Liver (tissue), 8 donors: ENCODE results near the gene LOC128125822.

Experiments
- DNase-seq: peaks from one replicate; pipeline ENCODE4 v3.0.0-alpha.2; 2017; ENCODE audit warnings: low spot score
- H3K27ac ChIP-seq, 2 donors: one replicate each; pipeline ENCODE4 v1.7.0; 2013; ENCODE audit warnings: inconsistent platforms in 2 of 2, low read length in 2 of 2, control low read depth in 1 of 2, low read depth in 1 of 2, mild to moderate bottlenecking in 1 of 2
- H3K27me3 ChIP-seq, 4 donors: one replicate each; pipeline versions ENCODE4 v1.6.1 to v1.7.0; 2013; ENCODE audit warnings: low read length in 3 of 4, inconsistent platforms in 1 of 4, mild to moderate bottlenecking in 1 of 4, moderate library complexity in 1 of 4; ENCODE audit not compliant: control insufficient read depth in 4 of 4, insufficient read depth in 4 of 4
- H3K36me3 ChIP-seq, 4 donors: one replicate each; pipeline versions ENCODE4 v1.6.1 to v1.7.0; 2013; ENCODE audit warnings: low read length in 3 of 4, mild to moderate bottlenecking in 3 of 4, low read depth in 1 of 4, moderate library complexity in 1 of 4; ENCODE audit not compliant: control insufficient read depth in 4 of 4, insufficient read depth in 3 of 4
- H3K4me1 ChIP-seq, 4 donors: one replicate each; pipeline versions ENCODE4 v1.6.1 to v1.7.0; 2013; ENCODE audit warnings: low read length in 3 of 4, mild to moderate bottlenecking in 3 of 4, moderate library complexity in 1 of 4; ENCODE audit not compliant: control insufficient read depth in 4 of 4, insufficient read depth in 4 of 4
- H3K4me3 ChIP-seq, 3 donors: one replicate each; pipeline versions ENCODE4 v1.6.1 to v1.7.0; 2013; ENCODE audit warnings: low read length in 3 of 3, control low read depth in 1 of 3, low read depth in 1 of 3, mild to moderate bottlenecking in 1 of 3
- H3K9ac ChIP-seq, 2 donors: one replicate each; pipeline ENCODE4 v1.7.0; 2013; ENCODE audit warnings: low read length in 2 of 2, mild to moderate bottlenecking in 2 of 2, moderate library complexity in 2 of 2, control low read depth in 1 of 2, low read depth in 1 of 2
- H3K9me3 ChIP-seq, 4 donors: one replicate each; pipeline versions ENCODE4 v1.6.1 to v1.7.0; 2013; ENCODE audit warnings: low read length in 3 of 4; ENCODE audit not compliant: control insufficient read depth in 4 of 4
- EGR1 ChIP-seq, 2 donors: IDR thresholded peaks; 2 replicates each; pipeline ENCODE4 v1.6.1; 2016 to 2018; ENCODE audit warnings: antibody characterized with exemption in 2 of 2, low read depth in 2 of 2
- FOXA2 ChIP-seq: IDR thresholded peaks from 2 replicates; pipeline ENCODE4 v1.6.1; 2016; ENCODE audit warnings: antibody characterized with exemption
- HNF4A ChIP-seq, 2 donors: conservative IDR thresholded peaks; 2 replicates each; pipeline ENCODE4 v1.6.1; 2016; ENCODE audit warnings: antibody characterized with exemption in 2 of 2, mild to moderate bottlenecking in 2 of 2
- HNF4G ChIP-seq: IDR thresholded peaks from 2 replicates; pipeline ENCODE4 v1.6.1; 2016; ENCODE audit warnings: antibody characterized with exemption
- JUND ChIP-seq, 2 donors: IDR thresholded peaks; 2 replicates each; pipeline ENCODE4 v1.6.1; 2016; ENCODE audit warnings: antibody characterized with exemption in 2 of 2
- RAD21 ChIP-seq, 2 donors: IDR thresholded peaks; 2 replicates each; pipeline ENCODE4 v1.6.1; 2016; ENCODE audit warnings: antibody characterized with exemption in 2 of 2, mild to moderate bottlenecking in 2 of 2
- RXRA ChIP-seq, 2 donors: IDR thresholded peaks; 2 replicates each; pipeline ENCODE4 v1.6.1; 2017 to 2018; ENCODE audit warnings: antibody characterized with exemption in 2 of 2, mild to moderate bottlenecking in 1 of 2
- SP1 ChIP-seq: IDR thresholded peaks from 2 replicates; pipeline ENCODE4 v1.6.1; 2018; ENCODE audit warnings: antibody characterized with exemption, mild to moderate bottlenecking
- TAF1 ChIP-seq: conservative IDR thresholded peaks from 2 replicates; pipeline ENCODE4 v1.6.1; 2016; ENCODE audit warnings: antibody characterized with exemption, mild to moderate bottlenecking
- YY1 ChIP-seq: IDR thresholded peaks from 2 replicates; pipeline ENCODE4 v1.6.1; 2016; ENCODE audit warnings: antibody characterized with exemption, mild to moderate bottlenecking
- WGBS: extraction: QIAGEN DNeasy Blood & Tissue Kit; methylation state at CpG from one replicate; pipeline ENCODE4 v1.1.7; 2013; 5-methylcytosine and 5-hydroxymethylcytosine counted together
- TF ChIP-seq, protein P1 (sequence below): IDR thresholded peaks from 2 replicates; pipeline ENCODE4 v1.6.1; 2016; ENCODE audit warnings: antibody characterized with exemption
- TF ChIP-seq, protein P2 (sequence below): IDR thresholded peaks from 2 replicates; pipeline ENCODE4 v1.6.1; 2016; ENCODE audit warnings: antibody characterized with exemption
- TF ChIP-seq, protein P3 (sequence below): IDR thresholded peaks from 2 replicates; pipeline ENCODE4 v1.6.1; 2016; ENCODE audit warnings: antibody characterized with exemption, mild to moderate bottlenecking
- TF ChIP-seq, protein P4 (sequence below): fragments of 150-350 bp; IDR thresholded peaks from 2 replicates; pipeline ENCODE4 v1.5.1; 2017; ENCODE audit warnings: improper control_type of control experiment, low read depth, low read length; ENCODE audit not compliant: missing input control
- donor health status: healthy.
- donor health status: healthy.
- donor health status: healthy.
- donor health status: healthy.
- donor health status: healthy.

LOC128125822 gene

DNA sequence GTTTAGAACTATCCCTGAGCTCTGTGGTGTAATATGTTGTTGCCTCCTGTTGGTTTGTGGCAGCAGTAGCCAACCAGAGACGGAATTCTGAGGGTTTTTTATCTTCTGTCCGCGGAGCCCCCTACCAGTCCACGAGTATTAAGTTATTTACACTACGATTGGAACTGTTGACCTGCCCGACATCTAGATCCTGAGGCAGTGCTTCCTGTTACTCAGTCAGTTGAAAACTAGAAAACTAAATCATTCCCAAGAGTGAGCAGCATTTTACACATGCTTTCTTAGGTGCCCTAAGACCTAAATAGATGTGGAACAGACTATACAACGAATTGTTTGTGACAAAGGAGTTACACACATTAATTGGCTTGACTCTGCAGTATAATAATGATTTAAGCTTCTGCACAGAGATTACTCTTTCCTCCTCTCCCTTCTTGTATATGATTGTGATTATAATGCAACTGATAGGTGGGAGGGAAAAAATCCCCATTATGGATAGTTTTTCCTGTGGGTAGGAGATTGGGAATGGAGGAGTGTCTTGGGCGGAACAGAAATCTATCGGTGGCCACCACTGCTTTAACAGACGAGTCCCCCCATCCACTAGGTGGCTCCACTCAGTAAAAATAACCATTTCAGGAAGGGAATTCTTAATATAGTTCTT, 1.7 kb downstream of the LOC128125822 start:
- TF ChIP-seq RAD21 (IDR thresholded peaks at IDR 0.05) (peak; percentile 47 to 64), EGR1 (IDR thresholded peaks at IDR 0.05; ENCODE audit: low read depth in 2 of 2) (no peak), HNF4G (no peak), FOXA2 (peak; percentile 4), HNF4A (conservative IDR thresholded peaks at IDR 0.05) (no peak), JUND (IDR thresholded peaks at IDR 0.05) (peak in 1 of 2 donors; percentile 37), TAF1 (peak; percentile 77), RXRA (IDR thresholded peaks at IDR 0.05) (peak in 1 of 2 donors; percentile 21)
- TF ChIP-seq, protein P1, sequence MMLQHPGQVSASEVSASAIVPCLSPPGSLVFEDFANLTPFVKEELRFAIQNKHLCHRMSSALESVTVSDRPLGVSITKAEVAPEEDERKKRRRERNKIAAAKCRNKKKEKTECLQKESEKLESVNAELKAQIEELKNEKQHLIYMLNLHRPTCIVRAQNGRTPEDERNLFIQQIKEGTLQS: no peak
- TF ChIP-seq, protein P2, sequence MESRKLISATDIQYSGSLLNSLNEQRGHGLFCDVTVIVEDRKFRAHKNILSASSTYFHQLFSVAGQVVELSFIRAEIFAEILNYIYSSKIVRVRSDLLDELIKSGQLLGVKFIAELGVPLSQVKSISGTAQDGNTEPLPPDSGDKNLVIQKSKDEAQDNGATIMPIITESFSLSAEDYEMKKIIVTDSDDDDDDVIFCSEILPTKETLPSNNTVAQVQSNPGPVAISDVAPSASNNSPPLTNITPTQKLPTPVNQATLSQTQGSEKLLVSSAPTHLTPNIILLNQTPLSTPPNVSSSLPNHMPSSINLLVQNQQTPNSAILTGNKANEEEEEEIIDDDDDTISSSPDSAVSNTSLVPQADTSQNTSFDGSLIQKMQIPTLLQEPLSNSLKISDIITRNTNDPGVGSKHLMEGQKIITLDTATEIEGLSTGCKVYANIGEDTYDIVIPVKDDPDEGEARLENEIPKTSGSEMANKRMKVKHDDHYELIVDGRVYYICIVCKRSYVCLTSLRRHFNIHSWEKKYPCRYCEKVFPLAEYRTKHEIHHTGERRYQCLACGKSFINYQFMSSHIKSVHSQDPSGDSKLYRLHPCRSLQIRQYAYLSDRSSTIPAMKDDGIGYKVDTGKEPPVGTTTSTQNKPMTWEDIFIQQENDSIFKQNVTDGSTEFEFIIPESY: no peak
- TF ChIP-seq, protein P3, sequence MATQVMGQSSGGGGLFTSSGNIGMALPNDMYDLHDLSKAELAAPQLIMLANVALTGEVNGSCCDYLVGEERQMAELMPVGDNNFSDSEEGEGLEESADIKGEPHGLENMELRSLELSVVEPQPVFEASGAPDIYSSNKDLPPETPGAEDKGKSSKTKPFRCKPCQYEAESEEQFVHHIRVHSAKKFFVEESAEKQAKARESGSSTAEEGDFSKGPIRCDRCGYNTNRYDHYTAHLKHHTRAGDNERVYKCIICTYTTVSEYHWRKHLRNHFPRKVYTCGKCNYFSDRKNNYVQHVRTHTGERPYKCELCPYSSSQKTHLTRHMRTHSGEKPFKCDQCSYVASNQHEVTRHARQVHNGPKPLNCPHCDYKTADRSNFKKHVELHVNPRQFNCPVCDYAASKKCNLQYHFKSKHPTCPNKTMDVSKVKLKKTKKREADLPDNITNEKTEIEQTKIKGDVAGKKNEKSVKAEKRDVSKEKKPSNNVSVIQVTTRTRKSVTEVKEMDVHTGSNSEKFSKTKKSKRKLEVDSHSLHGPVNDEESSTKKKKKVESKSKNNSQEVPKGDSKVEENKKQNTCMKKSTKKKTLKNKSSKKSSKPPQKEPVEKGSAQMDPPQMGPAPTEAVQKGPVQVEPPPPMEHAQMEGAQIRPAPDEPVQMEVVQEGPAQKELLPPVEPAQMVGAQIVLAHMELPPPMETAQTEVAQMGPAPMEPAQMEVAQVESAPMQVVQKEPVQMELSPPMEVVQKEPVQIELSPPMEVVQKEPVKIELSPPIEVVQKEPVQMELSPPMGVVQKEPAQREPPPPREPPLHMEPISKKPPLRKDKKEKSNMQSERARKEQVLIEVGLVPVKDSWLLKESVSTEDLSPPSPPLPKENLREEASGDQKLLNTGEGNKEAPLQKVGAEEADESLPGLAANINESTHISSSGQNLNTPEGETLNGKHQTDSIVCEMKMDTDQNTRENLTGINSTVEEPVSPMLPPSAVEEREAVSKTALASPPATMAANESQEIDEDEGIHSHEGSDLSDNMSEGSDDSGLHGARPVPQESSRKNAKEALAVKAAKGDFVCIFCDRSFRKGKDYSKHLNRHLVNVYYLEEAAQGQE: peak; percentile 53
- TF ChIP-seq, protein P4, sequence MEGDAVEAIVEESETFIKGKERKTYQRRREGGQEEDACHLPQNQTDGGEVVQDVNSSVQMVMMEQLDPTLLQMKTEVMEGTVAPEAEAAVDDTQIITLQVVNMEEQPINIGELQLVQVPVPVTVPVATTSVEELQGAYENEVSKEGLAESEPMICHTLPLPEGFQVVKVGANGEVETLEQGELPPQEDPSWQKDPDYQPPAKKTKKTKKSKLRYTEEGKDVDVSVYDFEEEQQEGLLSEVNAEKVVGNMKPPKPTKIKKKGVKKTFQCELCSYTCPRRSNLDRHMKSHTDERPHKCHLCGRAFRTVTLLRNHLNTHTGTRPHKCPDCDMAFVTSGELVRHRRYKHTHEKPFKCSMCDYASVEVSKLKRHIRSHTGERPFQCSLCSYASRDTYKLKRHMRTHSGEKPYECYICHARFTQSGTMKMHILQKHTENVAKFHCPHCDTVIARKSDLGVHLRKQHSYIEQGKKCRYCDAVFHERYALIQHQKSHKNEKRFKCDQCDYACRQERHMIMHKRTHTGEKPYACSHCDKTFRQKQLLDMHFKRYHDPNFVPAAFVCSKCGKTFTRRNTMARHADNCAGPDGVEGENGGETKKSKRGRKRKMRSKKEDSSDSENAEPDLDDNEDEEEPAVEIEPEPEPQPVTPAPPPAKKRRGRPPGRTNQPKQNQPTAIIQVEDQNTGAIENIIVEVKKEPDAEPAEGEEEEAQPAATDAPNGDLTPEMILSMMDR: peak; percentile 57
- H3K9ac ChIP-seq: peak overlapping the region; percentile 91 to 99
- peak overlapping the region; percentile 97 to 99 for H3K27ac ChIP-seq
- H3K4me3 ChIP-seq: peak overlapping the region; percentile 65 to 99 (median 82)
- peak; percentile 46 for DNase-seq
- H3K27me3 ChIP-seq: no peaks in the 10 kb centered on the region
- WGBS: 6% methylated on average over 10 of the region's 10 CpGs
- peaks cover 2 to 28% (median 15%) of the 10 kb centered on the region in 4 donors for H3K36me3 ChIP-seq
- H3K4me1 ChIP-seq: peaks cover 0 to 18% (median 3%) of the 10 kb centered on the region in 4 donors
- H3K9me3 ChIP-seq: no peaks in the 10 kb centered on the region

DNA sequence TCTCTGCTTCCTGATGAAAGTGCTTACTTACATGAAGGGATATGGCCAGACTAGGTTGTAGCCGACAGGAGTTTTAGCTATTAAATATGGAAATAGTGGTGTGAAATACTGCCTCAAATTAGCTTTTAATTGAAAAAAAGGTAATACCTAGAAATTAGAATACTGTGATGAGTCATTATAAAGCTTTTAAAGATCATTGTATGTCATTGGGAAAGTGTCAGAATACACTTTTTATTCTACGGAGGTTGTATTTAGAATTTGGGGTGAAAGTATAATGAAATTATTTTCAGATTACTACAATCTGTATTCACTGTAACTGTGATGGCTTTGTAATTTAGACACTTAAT, 2.2 kb downstream of the LOC128125822 start:
- peak overlapping the region; percentile 97 to 99 for H3K27ac ChIP-seq
- peaks cover 0 to 18% (median 3%) of the 10 kb centered on the region in 4 donors for H3K4me1 ChIP-seq
- TF ChIP-seq JUND (IDR thresholded peaks at IDR 0.05) (peak in 1 of 2 donors; percentile 10), YY1 (no peak), SP1 (no peak), FOXA2 (no peak), RAD21 (IDR thresholded peaks at IDR 0.05) (no peak)
- no peaks in the 10 kb centered on the region for H3K9me3 ChIP-seq
- H3K36me3 ChIP-seq: peaks cover 2 to 33% (median 20%) of the 10 kb centered on the region in 4 donors
- no peak for DNase-seq
- no peaks in the 10 kb centered on the region for H3K27me3 ChIP-seq
- peak overlapping the region; percentile 65 to 99 (median 82) for H3K4me3 ChIP-seq
- H3K9ac ChIP-seq: peak overlapping the region; percentile 91 to 99
- WGBS: 23% methylated on average over 2 of the region's 2 CpGs
